Bone marrow (tissue), 2 donors: ENCODE measurements around the gene TLN1.

ENCODE experiments used
- DNase-seq, 2 donors: peaks; one replicate each; lab custom pipeline; 2025; lab: John Stamatoyannopoulos, UW

The TLN1 gene

GRCh38 chr9:35750256-35750531 is 18.2 kb upstream of the TLN1 start:
- no peak for DNase-seq

- no peak for DNase-seq
Measured at GRCh38 chr9:35749515-35750255, 17.7 kb upstream of the TLN1 start.

GRCh38 chr9:35748858-35749514 is 17.0 kb upstream of the TLN1 start, which contains the start of the genes GBA2 and RGP1:
GBA2 (minus strand) TSS chr9:35749228; CDS start chr9:35748704, 524 bp downstream.
RGP1 (plus strand) TSS chr9:35749287; CDS start chr9:35749756, 469 bp downstream.
- peak in 1 of 2 donors; percentile 81 for DNase-seq

GRCh38 chr9:35748242-35748857 is 16.4 kb upstream of the TLN1 start:
- DNase-seq: no peak

GRCh38 chr9:35746583-35746982 is 14.6 kb upstream of the TLN1 start:
- DNase-seq: no peak

GRCh38 chr9:35745569-35745968 is 13.6 kb upstream of the TLN1 start:
- no peak for DNase-seq

GRCh38 chr9:35743880-35744518 is 12.0 kb upstream of the TLN1 start:
- no peak for DNase-seq

- no peak for DNase-seq
Measured at GRCh38 chr9:35743452-35743851, 11.5 kb upstream of the TLN1 start.

- DNase-seq: no peak
Measured at GRCh38 chr9:35741740-35742139, 9.7 kb upstream of the TLN1 start.

- no peak for DNase-seq
Measured at GRCh38 chr9:35740243-35740642, 8.2 kb upstream of the TLN1 start.

- DNase-seq: no peak
Measured at GRCh38 chr9:35738924-35739323, 6.9 kb upstream of the TLN1 start.

GRCh38 chr9:35738186-35738585 is 6.2 kb upstream of the TLN1 start:
- DNase-seq: no peak

GRCh38 chr9:35737143-35737542 is 5.1 kb upstream of the TLN1 start:
- no peak for DNase-seq

- peak; percentile 13 to 67 for DNase-seq
Measured at GRCh38 chr9:35736201-35736633, 4.2 kb upstream of the TLN1 start.

GRCh38 chr9:35734096-35734495 is 2.1 kb upstream of the TLN1 start:
- DNase-seq: no peak

- no peak for DNase-seq
Measured at GRCh38 chr9:35732800-35733541, 976 bp upstream of the TLN1 start.

GRCh38 chr9:35731415-35732184 is 395 bp downstream of the TLN1 start:
- DNase-seq: no peak

GRCh38 chr9:35730486-35730854 is 1.5 kb downstream of the TLN1 start:
- DNase-seq: no peak

- DNase-seq: peak in 1 of 2 donors; percentile 9
Measured at GRCh38 chr9:35729700-35730485, 2.1 kb downstream of the TLN1 start.

GRCh38 chr9:35729101-35729500 is 2.9 kb downstream of the TLN1 start:
- DNase-seq: no peak
